Umbilical cord (tissue), 2 donors: ENCODE data around the gene HNF1B. TPM values are rescaled to one million over a fixed set of nuclear protein-coding genes. Genes with fewer than 3 reads are reported as not detected.

Source experiments
- DNase-seq: peaks from one replicate; pipeline ENCODE4 v3.0.0-alpha.2; 2015; ENCODE audit warnings: low spot score
- total RNA-seq: library from RNA; depleted of rRNA; stranded (reverse); fragments of >200 nt; gene quantifications from one replicate; pipeline ENCODE4 v1.2.3, GENCODE V29; 2014; ENCODE audit warnings: low replicate concordance; ENCODE audit not compliant: insufficient read depth

HNF1B gene
- total RNA-seq, 1 donor from 2014 or later: 0.72 TPM

GRCh38 chr17:37672548-37673078, 72.2 kb downstream of the HNF1B start:
- DNase-seq: no peak

GRCh38 chr17:37671824-37672547, 72.9 kb downstream of the HNF1B start:
- peak; percentile 62 for DNase-seq

GRCh38 chr17:37671028-37671823, 73.6 kb downstream of the HNF1B start:
- no peak for DNase-seq

GRCh38 chr17:37667039-37667438, 77.8 kb downstream of the HNF1B start:
- DNase-seq: no peak

DNA sequence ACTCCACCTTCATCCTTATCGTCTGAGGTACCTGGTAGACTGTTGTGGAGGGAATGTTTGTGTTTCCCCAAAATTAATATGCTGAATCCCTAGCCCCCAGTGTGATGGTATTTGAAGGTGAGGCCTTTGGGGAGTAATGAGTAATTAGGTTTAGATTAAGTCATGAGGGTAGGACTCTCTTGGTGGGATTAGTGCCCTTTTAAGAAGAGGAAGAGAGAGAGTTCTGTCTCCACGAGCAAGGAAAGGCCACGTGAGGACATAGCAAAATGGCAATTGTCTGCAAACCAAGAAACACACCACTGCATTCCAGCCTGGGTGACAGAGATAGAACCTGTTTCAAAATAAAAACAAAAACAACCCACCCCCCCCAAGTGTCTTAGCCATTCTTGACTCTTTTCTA, 80.6 kb downstream of the HNF1B start:
- no peak for DNase-seq

- no peak for DNase-seq
Observed at GRCh38 chr17:37662353-37662752, 82.5 kb downstream of the HNF1B start.

GRCh38 chr17:37661400-37662014, 83.4 kb downstream of the HNF1B start:
- DNase-seq: no peak

- DNase-seq: no peak
Observed at GRCh38 chr17:37659925-37660324, 84.9 kb downstream of the HNF1B start.

GRCh38 chr17:37657202-37657601, 87.7 kb downstream of the HNF1B start:
- no peak for DNase-seq

GRCh38 chr17:37651849-37652248, 93.0 kb downstream of the HNF1B start:
- DNase-seq: no peak

DNA sequence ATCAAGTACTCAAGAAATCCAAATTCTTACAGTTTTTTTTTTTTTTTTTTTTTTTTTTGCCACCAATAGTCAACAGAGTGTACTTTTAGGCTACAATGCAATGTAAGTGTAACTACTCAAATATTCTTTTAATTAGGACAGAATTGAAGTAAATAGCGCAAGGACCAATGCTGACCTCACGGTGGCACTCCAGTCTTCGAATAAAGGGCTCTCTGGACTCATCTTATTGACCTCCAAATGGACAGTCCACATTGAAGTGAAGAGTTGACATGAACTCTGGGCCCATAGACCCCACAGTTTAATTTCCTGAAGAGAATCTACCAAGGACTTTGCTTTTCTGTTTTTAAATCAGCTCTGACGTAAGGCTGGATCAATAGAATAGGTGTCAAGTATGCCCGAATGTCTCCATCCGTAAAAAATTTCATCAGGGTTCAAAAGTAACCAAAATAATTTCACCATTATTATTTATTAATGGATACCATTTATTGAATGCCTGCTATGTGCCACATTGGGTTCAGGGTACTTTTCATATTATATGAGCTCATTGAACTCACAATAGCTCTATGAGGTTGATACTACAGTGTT, 94.3 kb downstream of the HNF1B start:
- DNase-seq: peak; percentile 40

DNA sequence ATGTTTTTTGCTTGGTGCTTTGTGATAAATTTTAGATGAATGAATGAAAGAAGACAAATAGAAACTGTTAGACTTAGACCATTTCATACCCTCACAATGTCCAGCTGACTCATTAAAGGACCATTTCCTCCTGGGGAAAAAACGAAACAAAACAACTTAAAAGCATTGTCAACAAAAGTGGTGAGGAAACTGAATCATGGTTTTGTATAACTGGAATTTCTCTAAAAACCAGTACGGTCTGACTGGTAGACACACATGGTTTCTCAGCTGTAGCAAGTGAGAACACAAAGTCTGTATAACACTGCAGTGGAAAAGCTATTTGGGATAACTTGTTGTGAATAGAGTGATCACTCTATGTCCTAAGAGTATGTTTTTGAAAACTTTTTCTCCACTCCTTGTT, 96.3 kb downstream of the HNF1B start:
- DNase-seq: no peak

DNA sequence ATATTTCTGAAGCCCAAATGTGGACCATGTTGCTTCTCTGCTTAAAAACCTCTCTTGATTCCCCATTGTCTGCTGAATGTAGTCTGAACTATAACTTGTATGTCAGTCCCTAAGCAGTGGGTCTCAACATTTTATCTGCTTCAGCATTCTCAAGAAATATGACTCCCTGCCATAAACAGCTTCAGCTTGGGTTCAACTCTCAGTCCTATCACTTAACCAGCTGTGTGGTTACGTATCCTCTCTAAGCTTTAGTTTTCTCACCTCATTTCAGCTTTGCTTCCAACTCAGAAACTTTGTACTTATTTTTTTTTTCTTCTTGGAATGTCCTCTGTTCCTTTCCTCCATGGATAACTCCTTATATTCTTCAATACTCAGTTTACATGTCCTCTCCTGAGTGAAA, 97.0 kb downstream of the HNF1B start:
- DNase-seq: no peak

DNA sequence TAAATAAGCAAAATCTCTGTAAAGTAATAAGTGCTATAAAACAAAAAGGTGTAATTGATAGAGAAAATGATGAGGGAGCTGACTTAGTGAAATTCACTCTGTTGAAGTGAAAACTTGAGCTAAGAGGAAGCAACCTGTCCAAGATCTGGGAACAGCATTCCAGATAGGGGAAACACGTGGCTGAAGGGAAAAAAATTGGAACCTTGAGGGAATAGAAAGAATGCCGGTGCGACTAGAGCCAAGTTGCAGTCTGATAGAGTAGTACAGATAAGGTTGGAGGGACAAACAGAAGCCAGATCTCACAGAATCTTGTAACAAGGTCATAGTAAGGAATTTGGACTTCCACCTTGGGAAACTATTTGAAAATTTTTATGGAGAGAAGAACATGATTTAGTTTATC, 101.0 kb downstream of the HNF1B start:
- DNase-seq: peak; percentile 14

DNA sequence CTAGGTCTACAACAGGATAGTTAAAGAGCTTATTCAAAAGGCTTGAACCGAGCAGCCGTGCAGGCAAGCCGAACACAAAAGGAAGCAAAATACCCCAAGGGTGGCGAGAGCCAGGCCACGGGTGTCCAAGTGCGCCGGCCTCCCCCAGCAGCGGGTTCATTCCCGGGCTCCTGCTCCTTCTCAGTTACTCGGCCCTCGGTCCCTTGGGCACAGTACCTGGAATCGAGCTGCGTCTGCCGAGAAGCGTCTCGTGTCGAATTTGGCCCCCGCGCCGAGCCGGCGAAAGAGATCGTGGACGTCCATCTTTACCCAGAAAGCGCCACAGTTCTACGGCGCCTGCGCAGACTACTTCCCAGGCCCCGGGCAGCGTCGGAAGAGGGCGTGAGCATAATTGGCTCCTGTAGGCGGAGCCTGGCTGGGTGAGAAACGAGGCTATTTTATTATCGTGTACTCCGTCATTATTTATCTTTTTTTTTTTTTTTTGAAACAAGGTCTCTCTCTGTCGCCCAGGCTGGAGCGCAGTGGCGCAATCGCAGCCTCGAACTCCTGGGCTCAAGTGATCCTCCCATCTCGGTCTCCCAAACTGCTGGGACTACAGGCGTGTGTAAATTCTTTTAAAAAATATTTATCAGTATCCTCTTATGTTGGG, 101.6 kb downstream of the HNF1B start, which contains the start of gene DDX52:
Gene DDX52 (minus strand): TSS at position 329 of the 649 bp plus-strand sequence. CDS start 26 bp downstream, at position 303.
- peak; percentile 96 for DNase-seq

DNA sequence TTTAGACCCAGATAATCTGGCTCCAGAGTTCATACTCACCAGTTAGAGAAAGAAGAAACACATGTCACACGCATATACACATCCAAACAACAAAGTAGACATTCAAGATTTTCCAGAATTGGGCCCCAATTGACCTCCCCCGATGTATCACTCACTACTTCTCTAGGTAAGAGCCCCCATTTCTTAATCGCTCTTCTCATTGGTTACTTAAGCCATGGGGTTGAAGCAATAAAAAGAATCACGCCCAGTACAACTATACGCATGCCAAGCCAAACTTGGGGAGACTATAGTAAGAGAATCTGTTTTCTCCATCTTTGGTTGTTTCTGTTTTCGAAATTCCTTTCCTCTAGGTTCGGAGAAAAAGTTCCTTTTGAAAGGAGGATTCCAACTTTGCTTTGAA, 102.2 kb downstream of the HNF1B start:
- DNase-seq: no peak

- DNase-seq: no peak
Observed at GRCh38 chr17:37640015-37640414, 104.8 kb downstream of the HNF1B start.

DNA sequence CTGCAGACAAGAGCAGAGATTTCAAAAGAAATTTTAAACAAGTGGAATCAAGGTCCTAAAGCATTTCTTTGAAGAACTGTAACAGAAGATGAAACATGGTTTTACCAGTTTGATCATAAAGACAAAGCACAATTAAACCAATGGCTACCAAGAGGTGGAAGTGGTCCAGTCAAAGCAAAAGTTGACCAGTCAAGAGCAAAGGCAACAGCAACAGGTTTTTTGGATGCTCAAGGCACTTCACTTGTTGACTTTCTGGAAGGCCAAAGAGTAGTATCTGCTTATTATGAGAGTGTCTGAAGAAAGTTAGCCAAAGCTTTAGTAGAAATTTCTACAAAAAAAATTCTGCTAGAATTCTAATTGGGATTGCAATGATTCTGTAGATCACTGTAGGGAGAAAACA, 106.9 kb downstream of the HNF1B start:
- no peak for DNase-seq
